GM19463 (cell line): ENCODE measurements around the gene POMGNT2.
"Not testable (repeated sequence)": the region's sequence is repeated elsewhere in the genome, so short reads cannot be mapped to it uniquely, and the experiment has no call there.

Experiments used
- ATAC-seq: cut with Tn5 transposase; IDR thresholded peaks from one replicate; pipeline ENCODE4 v1.9.1; 2021; ENCODE audit warnings: mild to moderate bottlenecking, moderate library complexity; ENCODE audit not compliant: unreplicated experiment

The POMGNT2 gene

GRCh38 chr3:43077261-43077660 is 28.6 kb downstream of the POMGNT2 start:
- ATAC-seq: no peak

GRCh38 chr3:43076857-43077256 is 29.0 kb downstream of the POMGNT2 start:
- no peak for ATAC-seq

DNA sequence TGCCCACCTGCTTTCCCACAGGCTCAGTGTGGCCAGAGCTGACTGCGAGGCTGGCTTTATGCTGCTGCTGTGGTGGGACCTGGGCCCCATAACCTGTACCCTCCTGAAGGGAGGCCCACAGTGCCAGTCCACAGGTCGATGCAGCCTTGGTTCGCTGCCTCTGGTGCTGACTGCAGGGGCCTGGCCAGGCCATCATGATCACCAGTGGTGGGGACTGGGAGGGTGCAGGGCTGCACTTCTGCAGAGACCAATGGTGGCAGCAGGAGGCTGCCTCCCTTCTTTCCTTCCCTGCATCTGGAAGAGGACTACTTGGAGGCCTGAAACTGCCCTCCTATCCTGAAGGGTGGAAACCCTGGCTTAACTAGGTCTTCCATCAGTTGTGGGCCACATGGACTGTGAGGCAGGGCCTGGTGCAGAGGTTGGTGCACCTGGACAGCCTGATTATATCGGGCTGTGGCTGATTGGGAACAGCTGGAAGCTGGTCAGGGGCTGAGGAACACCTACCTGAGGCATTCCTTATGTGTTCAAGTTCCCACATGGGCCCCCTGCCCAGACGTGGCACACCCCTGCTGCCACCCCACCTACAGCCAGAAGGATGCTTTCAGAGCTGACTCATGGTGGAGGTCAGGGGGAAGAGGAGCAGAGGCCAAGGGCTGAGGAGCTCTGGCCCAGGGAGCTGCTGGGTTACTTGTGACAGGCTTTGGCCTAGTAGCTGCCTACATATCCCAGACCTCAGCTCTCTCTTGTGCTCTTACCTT is 29.8 kb downstream of the POMGNT2 start:
- ATAC-seq: no peak

GRCh38 chr3:43074901-43075689 is 30.8 kb downstream of the POMGNT2 start:
- no peak for ATAC-seq

- no peak for ATAC-seq
These were observed 31.4 kb downstream of the POMGNT2 start for GRCh38 chr3:43074482-43074881.

DNA sequence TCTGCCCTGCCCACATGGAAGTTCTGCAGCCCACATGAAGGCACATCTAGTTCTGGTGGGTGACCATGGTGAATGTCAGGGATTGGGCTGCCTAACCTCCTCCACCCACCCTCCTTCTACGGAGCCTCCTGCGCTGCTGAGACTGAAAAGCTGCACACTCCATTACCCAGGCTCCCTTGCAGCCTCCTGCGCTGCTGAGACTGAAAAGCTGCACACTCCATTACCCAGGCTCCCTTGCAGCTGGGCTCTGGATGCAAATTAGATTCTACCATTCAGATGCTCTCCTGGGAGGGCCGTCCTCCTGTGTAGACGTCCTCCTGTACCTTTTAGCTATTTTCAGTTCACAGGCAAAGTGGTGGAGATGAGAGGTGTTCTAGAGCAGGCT is 32.1 kb downstream of the POMGNT2 start:
- no peak for ATAC-seq

DNA sequence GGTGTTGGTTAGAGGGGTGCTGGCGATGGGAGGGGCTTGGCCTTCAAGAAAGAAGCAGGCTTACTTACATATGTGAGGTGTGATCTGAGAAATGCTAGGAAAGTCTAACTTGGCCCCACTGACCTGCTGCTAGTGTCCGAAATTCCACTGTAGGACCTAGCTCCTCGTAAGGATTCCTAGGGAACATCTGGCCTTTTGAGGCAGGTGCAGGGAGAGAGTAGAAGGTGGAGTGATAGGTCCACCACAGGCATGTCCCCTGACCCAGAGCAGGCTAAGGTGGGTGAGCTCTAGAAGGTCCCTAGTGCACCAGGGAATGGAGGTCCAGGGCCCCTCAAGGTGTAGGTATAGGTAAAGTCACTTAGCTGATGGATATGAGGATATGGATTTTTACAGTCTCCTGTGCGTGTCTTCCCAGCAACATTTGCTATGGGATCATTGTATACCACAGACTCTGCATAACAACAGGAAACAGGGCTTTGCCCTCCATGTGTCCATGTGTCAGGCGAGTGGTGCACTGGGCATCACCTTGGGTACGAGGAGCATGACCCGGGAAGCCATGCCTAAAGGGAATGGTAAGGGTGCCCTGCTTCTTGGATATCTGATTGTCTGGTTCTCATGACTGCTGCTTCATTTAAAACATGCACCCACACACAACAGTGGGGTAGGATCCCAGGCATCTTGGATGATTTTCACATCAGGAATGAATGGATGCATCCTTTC is 32.6 kb downstream of the POMGNT2 start:
- ATAC-seq: no peak

- no peak for ATAC-seq
These were observed 33.5 kb downstream of the POMGNT2 start for GRCh38 chr3:43072361-43072760.

GRCh38 chr3:43071313-43071893 is 34.5 kb downstream of the POMGNT2 start:
- ATAC-seq: no peak

DNA sequence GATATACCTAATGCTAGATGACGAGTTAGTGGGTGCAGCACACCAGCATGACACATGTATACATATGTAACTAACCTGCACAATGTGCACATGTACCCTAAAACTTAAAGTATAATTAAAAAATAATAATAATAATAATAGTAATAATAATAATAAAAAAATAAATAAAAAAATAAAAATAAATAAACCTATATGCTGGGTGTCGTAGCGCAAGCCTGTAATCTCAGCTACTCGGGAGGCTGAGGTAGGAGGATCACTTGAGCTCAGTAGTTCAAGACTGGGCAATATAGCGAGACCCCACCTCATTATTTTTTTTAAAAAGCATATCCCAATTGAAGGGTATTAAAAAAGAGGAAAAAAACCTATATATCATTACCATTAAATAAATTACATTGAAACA is 35.2 kb downstream of the POMGNT2 start:
- ATAC-seq: not testable (repeated sequence)

DNA sequence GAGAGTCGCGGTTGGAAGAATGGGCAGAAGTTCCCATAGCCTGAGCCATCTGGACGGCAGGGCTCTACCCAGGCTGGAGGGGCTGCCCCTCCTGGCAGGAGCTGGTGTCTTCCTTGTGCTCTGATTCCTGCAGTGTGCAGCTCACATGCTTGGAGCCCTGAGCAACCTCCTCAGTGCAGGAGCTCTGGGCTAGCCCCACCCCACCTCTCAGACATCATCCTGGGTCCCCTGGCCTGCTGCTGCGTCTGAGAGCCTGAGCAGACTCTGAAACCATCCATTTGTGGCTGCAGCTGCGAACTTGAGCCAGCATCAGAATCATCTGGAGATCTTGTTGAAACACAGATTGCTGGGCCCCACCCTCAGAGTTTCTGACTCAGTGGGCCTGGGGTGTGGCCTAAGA is 42.8 kb downstream of the POMGNT2 start:
- no peak for ATAC-seq

- no peak for ATAC-seq
These were observed 43.3 kb downstream of the POMGNT2 start for GRCh38 chr3:43062564-43063040.

DNA sequence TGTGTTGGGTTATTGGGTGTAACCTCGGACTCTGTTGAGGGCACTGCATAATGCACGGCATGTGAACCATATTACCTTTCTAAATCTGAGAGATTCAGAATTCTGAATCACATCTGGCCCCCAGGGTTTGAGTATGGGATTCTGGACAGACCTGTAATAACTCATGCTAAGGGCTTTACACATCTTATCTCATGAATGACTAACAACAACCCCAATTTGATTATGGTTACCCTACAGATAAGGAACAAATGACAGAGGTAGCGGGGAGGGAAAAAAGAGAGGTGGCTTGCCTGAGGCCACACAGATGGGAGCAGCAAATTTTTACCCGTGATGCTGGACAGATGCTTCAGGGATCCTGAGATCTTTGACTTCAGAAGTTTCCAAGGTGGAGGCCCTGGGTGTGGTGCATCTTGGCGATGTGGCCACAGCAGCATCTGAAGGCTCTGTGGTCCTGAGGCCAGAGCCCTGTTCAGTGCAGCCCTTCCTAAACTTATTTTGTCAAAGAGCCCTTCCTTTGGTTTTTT is 43.8 kb downstream of the POMGNT2 start:
- no peak for ATAC-seq

DNA sequence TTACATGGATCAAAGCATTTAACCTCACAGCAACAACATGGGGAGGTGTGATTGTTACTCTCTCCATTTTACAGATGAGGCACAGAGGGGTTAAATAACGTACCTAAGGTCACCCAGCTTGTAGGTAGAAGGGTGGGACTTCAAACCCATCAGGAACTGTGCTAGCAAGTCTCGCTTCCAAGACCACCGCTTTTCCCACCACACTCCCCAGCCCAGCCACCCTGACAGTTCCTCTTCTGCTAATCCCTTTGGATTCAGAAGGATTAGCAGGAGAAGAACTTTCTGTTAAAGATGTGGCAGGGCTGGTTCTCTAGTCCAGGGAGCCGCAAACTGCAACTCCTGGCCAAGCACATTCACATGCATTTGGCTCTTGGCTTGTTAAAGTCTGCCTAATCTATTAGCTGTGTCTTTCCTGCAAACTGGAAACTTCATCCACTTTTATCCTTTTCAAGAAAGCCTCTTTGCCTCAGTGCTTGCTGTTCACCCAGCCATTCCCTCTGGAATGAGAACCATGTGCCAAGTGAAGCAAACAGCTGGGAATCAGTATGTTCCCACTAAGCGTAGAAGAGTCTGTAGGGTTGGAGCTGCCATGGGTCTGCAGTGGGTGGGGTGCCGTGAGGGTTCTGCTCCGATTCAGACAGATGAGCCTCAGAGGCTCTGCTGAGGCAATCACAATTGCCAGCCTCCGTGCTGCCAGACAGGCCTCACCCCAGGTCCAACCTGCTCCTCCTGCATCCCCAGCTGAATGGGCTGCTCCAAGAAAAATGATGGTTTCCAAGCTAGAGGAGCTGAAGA is 44.6 kb downstream of the POMGNT2 start:
- no peak for ATAC-seq

- no peak for ATAC-seq
These were observed 46.4 kb downstream of the POMGNT2 start for GRCh38 chr3:43059456-43059855.

DNA sequence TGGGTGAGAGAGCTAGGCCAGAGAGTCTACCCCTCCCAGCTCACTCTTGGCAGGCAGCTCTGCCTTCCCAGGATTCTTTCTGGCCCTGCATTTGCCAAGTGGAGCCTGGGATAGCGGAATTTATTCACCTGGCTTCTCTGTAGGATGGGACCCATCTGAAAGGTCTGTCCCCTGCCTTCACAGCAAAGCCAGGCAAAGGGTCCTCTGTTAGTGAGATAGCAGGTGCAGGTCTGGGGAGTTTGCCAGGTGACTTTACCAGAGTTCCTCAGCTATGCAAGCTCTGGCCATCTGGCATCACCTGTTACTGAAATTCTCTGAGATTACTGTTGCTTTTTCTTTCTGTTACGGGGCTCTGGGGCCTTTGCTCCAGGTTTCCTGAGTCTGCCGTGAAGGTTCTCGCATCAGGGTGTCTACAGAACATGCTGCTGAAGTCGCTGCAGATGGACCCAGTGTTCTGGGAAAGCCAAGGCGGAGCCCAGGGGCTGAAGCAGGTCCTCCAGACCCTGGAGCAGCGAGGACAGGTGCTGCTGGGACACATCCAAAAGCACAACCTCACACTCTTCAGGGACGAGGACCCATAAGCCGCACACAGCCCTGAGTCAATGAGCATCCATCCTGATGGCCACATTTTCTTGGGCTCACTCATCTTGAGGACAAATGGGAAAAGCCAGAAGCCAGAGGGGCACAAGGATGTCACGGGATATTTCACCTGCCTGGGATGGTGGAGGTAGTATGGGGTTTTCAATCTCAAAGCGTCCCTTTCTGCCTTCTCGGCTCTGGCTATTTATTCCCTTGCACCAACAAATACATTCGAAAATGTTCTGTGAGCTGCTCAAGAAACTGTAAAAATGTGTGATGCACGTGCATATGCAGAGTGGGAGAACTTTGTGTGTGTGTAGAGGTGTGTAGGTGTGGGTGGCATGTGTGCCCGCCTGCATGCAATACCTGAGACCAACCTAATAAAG is 49.8 kb downstream of the POMGNT2 start:
- ATAC-seq: no peak

- ATAC-seq: no peak
These were observed 50.5 kb downstream of the POMGNT2 start for GRCh38 chr3:43055393-43055792.

GRCh38 chr3:43054754-43055153 is 51.1 kb downstream of the POMGNT2 start:
- no peak for ATAC-seq

DNA sequence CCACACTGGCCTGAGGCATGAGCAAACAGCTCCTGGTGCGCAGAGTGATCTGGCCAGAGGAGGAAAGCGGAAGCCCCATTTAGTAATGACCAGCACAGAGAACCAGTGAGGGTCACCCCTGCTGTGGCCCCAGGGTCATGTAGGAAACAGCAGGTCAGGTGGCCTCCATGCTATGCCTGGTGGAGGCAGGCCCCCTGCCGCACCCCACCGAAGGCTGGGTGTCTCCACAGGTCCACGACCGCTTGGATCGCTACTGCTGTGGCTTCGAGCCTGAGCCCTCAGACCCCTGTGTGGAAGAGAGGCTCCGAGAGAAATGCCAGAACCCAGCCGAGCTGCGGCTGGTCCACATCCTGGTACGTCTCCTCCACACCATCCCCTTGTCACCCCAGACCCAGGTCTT is 52.6 kb downstream of the POMGNT2 start:
- ATAC-seq: no peak
